Stimulated activated CD4-positive, alpha-beta T cell treated with anti-CD3 and anti-CD28 coated beads, TNF-alpha, amount 100 ng/mL, for 48 hours (primary cell): ENCODE results near the gene SSH3.

ENCODE experiments used
- DNase-seq, 3 donors: peaks; one replicate each; pipeline ENCODE4 v3.0.0-alpha.2; 2020; ENCODE audit warnings: low read depth in 3 of 3

The SSH3 gene

GRCh38 chr11:67303132-67303834, at the start of gene SSH3:
SSH3 (plus strand) TSS chr11:67303530; CDS start chr11:67303626, 96 bp downstream.
- DNase-seq, result no peak

DNA sequence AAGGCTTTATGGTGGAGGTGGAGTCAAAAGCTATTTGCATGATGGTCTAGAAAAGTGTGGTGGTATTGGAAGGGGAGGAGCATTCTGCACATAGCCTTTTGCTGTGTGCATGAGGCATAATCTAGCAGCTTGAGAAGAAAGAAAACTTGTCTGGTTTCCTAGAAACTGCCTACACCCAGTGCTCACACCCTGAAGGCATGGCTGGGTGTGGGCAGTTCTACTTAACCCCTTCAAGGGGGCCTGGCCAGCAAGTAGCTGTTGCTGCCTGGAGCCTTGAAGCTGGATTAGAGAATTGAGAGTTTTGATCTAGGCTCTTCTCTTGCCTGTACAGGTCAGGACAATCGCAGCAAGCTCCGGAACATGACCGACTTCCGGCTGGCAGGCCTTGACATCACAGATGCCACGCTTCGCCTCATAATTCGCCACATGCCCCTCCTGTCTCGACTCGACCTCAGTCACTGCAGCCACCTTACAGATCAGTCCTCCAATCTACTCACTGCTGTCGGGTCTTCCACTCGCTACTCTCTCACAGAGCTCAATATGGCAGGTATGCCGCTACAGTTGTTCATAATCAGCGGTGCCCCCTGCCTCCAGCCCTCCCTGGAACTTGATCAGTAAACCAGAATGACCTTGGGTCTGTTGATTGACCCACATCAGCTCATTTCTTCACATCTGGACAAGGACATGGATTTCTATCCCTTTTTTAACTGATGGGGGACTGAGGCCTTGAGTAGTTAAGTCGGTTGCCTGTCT, 49.3 kb upstream of the SSH3 start:
- no peak for DNase-seq

DNA sequence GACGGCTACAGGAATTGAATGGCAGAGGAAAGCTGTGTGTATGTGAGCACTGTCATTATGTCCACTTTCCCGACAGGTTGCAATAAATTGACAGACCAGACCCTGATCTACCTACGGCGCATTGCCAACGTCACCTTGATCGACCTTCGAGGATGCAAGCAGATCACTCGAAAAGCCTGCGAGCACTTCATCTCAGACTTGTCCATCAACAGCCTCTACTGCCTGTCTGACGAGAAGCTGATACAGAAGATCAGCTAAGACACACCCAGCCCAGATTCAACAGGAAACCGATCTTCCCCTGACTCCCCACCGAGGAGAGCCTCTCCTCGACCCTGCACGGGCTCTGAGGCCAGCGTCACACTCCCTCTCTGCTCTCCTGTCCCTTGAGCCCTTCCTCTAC, 48.5 kb upstream of the SSH3 start:
- DNase-seq, result no peak

DNA sequence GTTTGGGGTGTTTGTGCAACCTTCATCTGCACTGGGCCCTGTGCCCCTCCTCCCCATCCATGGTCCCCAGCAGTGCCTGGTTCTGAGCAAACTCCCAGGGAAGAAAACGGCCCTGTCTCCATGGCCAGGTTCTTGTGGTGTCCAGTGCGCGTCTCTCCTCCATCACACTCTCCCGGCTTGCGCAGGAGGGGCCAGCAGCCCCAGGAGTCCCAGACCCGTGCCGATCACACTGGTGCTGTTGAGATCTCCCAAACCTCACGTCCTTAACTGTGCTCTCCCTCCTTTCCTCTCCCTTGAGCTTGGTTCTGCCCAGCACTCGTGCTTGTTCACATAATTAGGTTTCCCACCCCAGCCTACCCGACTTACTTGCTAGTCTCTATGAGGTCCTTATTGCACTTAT, 48.0 kb upstream of the SSH3 start:
- no peak for DNase-seq

DNA sequence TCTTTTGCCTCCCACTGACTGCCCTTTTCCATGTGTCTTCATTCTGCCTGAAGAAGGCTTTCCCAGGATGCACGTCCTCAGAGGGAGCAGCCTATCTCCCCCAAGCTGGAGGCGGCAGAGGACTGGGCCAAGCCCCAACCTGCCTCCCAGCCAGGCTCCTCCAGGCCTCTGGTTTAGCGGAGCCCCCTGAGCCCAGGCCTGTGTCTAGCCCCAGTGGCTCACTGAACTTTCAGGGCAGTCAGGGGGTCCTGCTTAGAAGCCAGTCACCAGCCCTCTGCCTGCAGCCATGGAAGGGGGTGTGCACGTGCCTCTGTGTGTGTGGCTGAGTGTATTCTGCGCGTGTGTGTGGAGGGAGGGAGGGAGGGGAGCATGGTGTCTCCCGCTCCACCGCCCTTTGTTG, 47.5 kb upstream of the SSH3 start:
- no peak for DNase-seq

- DNase-seq, result no peak
These were observed 46.7 kb upstream of the SSH3 start for GRCh38 chr11:67256477-67257135.

DNA sequence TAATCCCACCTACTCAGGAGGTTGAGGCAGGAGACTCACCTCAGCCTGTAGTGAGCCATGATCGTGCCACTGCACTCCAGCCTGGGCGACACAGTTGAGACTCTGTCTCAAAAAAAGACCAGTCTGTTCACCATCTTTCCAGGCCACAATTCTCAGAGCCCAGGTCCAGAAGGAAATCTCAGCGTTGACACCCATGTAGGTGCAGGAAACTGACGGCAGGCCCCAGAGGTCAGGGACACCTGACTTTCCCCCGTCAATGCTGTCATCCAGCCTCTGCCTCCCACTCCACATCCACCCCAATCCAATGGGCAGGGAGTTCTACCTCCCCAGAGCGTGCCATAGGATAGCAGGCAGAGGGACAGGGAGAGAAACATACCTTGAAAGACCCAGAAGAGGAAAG, 42.9 kb upstream of the SSH3 start:
- DNase-seq, result no peak

GRCh38 chr11:67260885-67261639, 42.3 kb upstream of the SSH3 start:
- peak in 1 of 3 donors; percentile 45 for DNase-seq

DNA sequence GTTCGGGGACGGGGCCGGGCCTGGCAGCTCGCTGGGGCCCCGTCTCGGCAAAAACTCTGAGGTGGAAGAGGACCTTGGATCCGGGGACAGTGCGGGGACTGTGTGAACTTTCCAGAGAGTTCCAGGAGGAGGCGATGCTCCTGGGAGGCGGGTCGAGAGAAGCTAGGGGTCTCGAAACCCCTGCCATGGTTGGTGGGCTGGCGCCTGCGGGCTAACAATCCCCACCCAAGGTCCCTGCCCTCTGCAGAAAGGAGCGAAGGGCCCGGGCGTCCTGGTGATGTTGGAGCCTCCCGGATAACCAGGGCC, 41.7 kb upstream of the SSH3 start:
- DNase-seq, result no peak

DNA sequence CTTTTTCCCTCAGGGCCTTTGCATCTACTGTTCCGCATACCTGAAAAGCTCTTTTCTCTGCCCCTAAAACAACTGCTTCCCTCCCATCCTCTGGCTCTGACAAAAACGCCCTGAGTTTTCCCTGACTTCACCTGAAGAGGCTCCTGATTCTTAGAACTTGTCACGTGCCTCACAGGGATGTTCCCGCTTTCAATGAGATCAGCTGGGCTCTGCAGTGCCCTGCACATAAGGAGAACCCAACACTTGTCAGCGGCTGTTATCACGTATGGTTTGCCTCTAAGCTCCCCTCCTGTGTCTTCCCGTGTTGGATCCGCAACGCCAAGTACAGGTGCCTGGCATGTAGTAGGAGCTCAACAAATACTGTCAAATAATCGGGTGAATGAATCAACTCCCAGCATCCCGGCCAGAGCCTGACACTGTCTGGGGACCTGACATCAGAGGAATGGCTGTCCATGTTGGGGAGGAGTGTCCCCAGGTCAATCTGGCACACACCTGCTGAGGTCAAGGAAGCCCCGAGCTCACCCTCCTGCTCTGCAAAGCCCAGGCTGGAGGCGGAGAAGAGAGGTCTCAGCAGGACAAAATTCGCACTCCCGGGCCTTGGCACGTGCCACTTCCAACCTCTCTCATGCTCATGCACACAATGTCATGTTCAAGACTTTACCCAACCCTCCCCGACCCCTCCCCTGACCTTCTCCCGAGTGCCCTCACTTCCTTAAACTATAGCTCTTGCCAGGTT, 41.2 kb upstream of the SSH3 start:
- no peak for DNase-seq

DNA sequence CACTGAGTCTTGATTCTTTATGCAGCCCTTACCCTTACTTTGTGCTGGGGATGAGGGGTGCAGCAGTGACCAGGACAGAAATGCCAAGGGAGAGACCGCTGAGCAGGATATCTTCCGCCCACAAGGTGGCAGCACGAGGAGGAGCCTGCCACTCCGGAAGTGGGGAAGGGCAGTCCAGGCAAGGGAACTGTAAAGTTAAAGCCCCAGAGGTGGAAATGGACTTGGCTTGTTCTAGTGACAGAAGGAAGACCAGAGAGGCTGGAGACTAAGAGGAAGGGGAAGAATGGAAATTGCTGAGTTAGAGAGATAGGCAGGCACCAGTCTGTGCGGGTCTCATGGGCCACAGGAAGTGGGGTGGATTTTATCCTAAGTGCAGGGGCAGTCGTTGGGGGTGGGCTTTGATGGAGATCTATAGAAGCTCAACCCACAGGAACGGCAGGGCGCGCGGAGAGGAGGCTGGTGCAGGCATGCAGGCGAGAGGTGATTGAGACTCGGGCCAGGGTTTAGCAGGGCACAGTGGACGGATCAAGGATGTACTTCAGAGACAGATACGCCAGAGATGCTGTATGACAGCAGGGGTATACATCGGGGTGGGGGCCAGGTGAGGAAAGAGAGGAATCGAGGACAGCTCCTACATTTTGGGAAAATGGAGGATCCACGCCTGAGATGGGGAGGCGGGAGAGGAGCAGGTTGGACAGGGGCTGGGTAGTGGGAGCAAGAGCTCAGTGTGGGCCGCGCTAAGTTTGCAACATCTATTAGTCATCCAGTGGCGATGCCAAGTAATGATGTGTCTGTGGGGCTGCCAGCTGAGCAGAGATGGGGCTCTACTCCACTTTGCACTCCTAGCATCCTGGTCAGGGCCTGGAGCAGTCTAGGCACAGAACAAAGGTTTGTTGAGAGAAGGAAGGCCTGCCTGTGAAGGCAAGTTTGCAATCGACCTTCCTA, 40.3 kb upstream of the SSH3 start:
- peak in 2 of 3 donors; percentile 66 to 76 for DNase-seq

GRCh38 chr11:67264260-67264659, 39.1 kb upstream of the SSH3 start:
- no peak for DNase-seq

DNA sequence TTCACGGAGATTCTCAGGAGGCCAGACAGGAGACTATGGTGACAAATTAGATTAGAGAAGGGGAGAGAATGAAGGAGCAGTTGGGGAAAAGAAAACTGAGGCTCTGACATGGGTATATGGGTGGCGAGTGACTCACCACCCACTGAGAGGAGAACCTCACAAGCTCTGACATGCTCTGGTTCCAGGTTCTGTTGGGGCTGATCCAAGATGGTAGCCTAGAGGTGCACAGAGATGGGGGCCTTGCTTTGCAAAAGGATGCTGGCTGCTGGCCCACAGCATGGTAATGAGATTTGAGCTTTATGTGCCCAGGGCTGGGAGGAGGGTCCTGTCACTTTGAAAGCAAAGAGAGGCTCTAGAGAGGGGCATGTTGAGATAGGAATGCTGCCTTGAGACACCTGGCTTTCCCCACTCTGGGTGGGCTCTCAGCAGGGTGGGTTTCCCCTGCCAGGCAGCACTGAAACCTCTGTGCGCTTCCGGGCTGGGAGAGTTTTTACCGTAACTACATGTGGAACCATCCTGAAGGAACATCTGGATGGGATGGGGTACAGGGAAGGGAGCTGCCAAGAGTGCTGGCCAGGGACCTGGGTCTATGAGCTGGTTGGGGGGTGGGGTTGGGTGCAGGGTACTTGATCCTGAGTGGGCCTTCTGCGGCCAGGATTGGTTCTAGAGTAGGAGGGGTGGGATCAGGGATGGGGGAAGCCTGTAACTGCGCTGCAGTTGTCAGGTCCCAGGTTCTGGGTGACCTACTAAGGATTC, 38.3 kb upstream of the SSH3 start:
- no peak for DNase-seq

- peak in 1 of 3 donors; percentile 64 for DNase-seq
These were observed 37.5 kb upstream of the SSH3 start for GRCh38 chr11:67265633-67266448.

GRCh38 chr11:67266449-67267187, 36.7 kb upstream of the SSH3 start, which contains the start of gene GRK2:
GRK2 (plus strand) TSS chr11:67266473; CDS start chr11:67266700, 227 bp downstream.
- DNase-seq, result no peak

GRCh38 chr11:67267188-67268080, 35.9 kb upstream of the SSH3 start:
- no peak for DNase-seq
